KOPT-K1 (cell line): ENCODE results near the gene BDNF.

Source experiments
- H3K27ac ChIP-seq: fragments of 200-600 bp; sonication (generic); 2 replicates; pipeline ENCODE4 v1.5.1; 2016; ENCODE audit warnings: antibody characterized with exemption, mild to moderate bottlenecking, low read depth, low read length; ENCODE audit not compliant: poor library complexity, severe bottlenecking
- H3K36me3 ChIP-seq: fragments of 200-600 bp; sonication (generic); 2 replicates; pipeline ENCODE4 v1.5.1; 2017; ENCODE audit warnings: antibody characterized with exemption, mild to moderate bottlenecking, low read length, moderate library complexity; ENCODE audit not compliant: insufficient read depth
- H3K9me3 ChIP-seq: fragments of 200-600 bp; sonication (generic); 2 replicates; pipeline ENCODE4 v1.5.1; 2017; ENCODE audit warnings: antibody characterized with exemption, low read length, mild to moderate bottlenecking; ENCODE audit not compliant: insufficient read depth, poor library complexity, severe bottlenecking

BDNF gene

DNA sequence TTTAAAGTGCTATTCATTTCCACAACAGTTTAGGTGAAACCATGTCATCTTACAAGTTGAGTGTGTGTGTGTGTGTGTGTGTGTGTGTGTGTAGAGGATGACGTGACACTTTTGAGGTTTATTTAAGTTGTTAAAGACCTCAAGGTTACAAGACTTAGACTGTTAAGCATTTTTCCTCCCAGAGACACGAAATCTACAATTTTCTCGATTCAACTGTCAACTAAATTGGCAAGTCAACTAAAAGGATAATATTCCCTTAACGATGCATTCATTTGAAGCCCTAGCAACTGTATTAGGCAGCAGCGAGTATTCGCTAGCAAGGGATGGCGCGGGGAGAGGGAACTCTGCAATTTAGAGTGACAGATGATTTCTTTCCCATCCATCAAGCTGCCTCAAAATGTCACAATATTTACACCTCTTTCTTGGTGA, 17.6 kb upstream of the BDNF start:
- Histone ChIP-seq H3K9me3 (no peaks in the 10 kb centered on the region), H3K36me3 (no peaks in the 10 kb centered on the region), H3K27ac (no peak overlapping the region)

- Histone ChIP-seq H3K9me3 (no peaks in the 10 kb centered on the region), H3K27ac (no peak overlapping the region), H3K36me3 (no peaks in the 10 kb centered on the region)
Observed at GRCh38 chr11:27717377-27717776, 17.1 kb upstream of the BDNF start.

DNA sequence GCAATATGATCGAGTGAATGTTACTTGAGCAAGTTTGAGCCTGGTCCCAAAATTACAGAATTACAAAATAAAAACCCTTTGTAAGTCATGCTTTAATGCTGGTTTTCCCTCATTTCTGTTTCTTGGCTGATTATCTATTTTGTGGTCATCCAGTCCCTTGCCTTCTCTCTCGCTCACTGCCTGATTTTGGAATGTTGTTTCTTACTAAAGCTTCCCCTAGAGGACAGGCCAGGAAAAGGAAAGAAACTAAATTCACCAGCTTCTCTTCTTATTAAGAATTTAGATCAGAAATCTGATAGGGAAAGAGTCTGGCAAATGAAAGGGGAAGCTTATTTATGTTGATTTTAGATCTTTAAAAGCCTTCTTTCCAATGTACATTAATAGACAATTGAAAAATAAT, 16.6 kb upstream of the BDNF start:
- Histone ChIP-seq H3K36me3 (no peaks in the 10 kb centered on the region), H3K27ac (no peak overlapping the region), H3K9me3 (no peaks in the 10 kb centered on the region)

DNA sequence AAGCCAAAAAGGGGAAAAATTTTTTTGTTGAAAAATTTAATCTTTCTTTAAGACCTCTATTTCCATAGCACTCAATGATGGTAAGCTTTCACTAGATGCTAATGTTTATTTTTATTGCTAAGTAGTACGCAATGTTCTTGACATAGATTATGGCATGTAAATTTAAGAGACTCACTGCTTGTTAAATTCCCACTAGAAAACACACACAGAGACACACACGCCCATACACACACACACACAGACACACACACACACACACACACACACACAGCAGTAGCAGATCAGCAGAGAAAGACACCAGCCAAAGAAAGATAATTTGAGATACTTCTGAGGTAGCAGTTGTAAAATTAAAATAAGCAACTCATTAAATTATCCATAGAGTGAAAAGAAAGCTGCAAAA, 16.0 kb upstream of the BDNF start:
- H3K36me3 ChIP-seq: no peaks in the 10 kb centered on the region
- H3K27ac ChIP-seq: no peak overlapping the region
- H3K9me3 ChIP-seq: no peaks in the 10 kb centered on the region

DNA sequence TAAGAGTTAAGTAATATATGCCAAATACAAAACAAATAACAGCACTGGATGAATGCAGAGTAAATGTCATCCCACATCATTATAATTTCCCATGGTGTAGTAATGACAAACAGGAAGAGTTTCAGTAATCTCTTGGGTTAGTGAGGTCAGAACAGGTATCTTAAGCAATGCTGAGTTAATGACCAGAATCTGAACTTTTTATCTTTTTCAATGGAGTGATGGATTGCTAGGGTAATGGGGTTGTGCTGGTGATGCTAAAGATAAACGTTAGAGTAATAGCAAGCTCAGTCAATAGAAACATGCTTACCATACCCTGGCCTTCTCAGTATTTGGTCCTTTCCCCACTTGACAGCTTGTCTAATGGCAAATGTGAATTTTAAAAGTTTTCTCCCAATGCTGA, 11.5 kb upstream of the BDNF start:
- Histone ChIP-seq H3K9me3 (no peaks in the 10 kb centered on the region), H3K27ac (no peak overlapping the region), H3K36me3 (no peaks in the 10 kb centered on the region)

GRCh38 chr11:27710536-27710935, 10.3 kb upstream of the BDNF start:
- Histone ChIP-seq H3K27ac (no peak overlapping the region), H3K36me3 (no peaks in the 10 kb centered on the region), H3K9me3 (no peaks in the 10 kb centered on the region)

DNA sequence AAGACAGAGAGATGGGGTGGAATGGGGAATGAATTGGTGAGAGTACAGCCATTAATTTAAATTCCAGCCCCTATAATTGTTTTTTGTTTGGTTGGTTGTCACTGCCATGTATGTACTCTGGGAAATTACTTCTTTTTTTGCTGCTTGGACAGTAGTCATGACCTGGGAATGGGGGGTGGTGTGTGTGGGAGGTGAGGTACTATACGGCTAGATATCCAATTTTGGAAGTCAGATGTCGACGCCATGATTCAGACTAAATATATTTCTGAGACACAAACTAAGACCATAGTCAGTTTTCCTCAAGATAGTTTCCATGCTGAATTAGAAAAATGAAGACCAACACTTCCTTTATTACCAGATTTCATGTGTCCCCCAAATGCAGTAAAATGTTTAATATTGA, 7.4 kb upstream of the BDNF start:
- no peaks in the 10 kb centered on the region for H3K9me3 ChIP-seq
- H3K27ac ChIP-seq: no peak overlapping the region
- no peaks in the 10 kb centered on the region for H3K36me3 ChIP-seq

DNA sequence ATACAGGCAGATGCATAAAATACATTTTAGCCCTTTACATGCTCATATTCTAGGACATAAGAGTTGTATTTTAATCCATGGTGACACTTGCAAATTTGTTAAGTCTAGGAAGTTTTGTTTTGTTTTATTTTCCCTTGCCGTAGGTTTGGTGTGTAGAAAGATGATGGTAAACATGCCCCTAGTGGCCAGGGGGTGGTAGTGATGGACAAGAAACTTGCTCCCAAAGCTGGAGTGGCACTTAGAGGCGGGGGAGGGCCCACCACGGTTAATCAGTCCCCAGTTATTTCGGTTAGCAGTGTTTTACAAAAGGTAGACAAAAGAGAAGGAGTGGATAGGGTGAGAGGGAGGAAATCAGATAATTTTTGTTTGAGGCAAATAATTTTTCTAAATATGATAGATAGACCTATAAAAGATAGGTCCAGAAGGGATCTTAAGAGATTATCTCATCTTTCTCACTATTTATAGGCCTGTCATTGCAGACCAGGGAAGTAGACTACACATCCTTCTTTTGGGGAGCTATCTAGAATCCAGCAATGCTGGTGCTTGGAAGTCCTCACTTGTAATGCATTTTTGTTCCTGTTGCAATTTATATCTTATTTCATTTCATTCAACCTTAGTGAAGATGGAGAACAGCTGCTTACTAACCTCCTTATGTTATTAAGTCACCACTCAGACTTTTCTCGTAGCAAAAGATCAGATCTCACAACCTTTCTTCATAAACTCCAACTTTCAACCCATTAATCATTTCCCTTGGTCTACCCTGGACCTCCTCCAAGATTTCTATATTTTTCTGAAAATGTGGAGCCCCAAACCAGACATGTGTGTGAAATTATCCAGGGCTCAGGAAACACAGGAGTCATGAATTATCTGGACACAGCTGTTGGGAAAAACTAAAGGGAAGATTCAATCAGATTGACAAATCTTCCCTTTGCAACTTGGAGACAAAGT, 5.9 kb upstream of the BDNF start:
- Histone ChIP-seq H3K36me3 (no peaks in the 10 kb centered on the region), H3K27ac (no peak overlapping the region), H3K9me3 (no peaks in the 10 kb centered on the region)

DNA sequence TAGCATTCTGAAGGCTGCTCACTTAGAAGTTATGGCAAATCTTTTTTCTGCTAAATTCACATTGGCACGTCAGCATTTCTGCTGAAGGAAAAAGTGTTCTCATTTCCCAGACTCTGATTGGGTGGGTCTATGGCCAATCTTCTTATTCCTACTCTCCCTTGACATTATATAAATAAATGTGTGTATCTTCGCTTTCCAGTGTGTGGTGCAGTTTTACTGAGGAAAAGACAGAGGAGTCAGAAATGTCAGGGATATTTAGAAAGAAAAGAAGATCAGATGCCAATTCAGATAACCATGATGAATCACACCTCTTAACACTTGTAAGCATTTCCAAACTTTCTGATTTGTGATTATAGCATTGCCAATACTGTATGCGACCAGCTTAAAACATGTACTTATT, 3.2 kb upstream of the BDNF start:
- Histone ChIP-seq H3K36me3 (no peaks in the 10 kb centered on the region), H3K9me3 (no peaks in the 10 kb centered on the region)

GRCh38 chr11:27702811-27703210, 2.6 kb upstream of the BDNF start:
- Histone ChIP-seq H3K27ac (no peak overlapping the region), H3K36me3 (no peaks in the 10 kb centered on the region)

More for the DNA sequence above, 3.2 kb upstream of the BDNF start:
- H3K27ac ChIP-seq: no peak overlapping the region

GRCh38 chr11:27701355-27702105, 1.3 kb upstream of the BDNF start:
- H3K27ac ChIP-seq: no peak overlapping the region
- no peaks in the 10 kb centered on the region for H3K36me3 ChIP-seq
- no peaks in the 10 kb centered on the region for H3K9me3 ChIP-seq

More at GRCh38 chr11:27702811-27703210, 2.6 kb upstream of the BDNF start:
- H3K9me3 ChIP-seq: no peaks in the 10 kb centered on the region

GRCh38 chr11:27699926-27700350, 317 bp downstream of the BDNF start:
- H3K36me3 ChIP-seq: no peaks in the 10 kb centered on the region

GRCh38 chr11:27699242-27699925, 871 bp downstream of the BDNF start:
- no peaks in the 10 kb centered on the region for H3K9me3 ChIP-seq
- H3K27ac ChIP-seq: no peak overlapping the region
- H3K36me3 ChIP-seq: no peaks in the 10 kb centered on the region

More at GRCh38 chr11:27699926-27700350, 317 bp downstream of the BDNF start:
- Histone ChIP-seq H3K27ac (no peak overlapping the region), H3K9me3 (no peaks in the 10 kb centered on the region)

DNA sequence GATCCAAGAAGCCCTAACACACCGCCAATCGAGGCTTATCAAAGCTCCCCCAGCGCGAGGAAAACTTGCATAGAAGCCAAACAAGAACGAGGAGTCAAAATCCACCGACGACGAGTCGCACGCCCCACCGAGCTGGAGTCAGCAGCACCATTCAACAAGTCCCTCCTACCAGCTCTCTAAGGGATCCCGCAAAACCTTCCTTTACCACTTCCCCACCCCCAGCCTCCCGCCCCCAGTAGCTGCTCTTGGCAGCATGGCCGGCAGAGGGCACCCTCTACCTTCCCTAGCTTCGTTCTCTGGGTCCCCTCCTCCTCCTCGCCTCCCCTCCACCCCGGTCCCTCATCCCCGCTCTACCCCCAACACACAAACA, 1.4 kb downstream of the BDNF start:
- Histone ChIP-seq H3K36me3 (no peaks in the 10 kb centered on the region), H3K9me3 (no peaks in the 10 kb centered on the region), H3K27ac (no peak overlapping the region)

DNA sequence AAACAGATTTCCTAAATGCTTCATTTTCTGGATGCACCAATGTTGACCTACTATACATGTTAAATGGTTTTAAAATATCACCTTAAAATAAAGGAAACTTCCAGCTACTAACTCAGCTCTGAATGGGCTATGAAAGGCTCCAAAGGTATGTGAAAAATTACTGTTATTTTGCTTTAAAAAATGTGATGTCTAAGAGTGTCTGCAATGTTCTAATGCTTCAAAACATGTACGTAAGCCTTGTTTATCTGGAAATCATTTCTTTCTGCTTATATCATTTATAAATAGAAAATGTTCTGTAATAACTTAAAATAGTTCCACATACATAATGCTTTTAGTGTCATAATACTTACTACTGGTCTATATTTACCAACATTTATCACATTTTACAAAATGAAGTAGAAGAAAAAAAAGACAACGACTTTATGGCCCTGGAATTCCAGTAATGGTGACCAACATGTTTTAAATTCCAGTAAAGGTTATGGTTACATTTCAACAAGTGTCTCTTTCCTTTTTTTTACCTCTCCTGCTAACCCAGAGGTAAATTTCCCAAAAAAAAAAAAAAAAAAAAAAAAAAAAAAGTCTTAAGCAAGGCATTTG, 2.5 kb downstream of the BDNF start:
- no peaks in the 10 kb centered on the region for H3K36me3 ChIP-seq
- H3K9me3 ChIP-seq: no peaks in the 10 kb centered on the region
- H3K27ac ChIP-seq: no peak overlapping the region
